Right ventricle myocardium superior (tissue), 1 donor: ENCODE data around the gene HOXA3. TPM values are rescaled to one million over a fixed set of nuclear protein-coding genes. Genes with fewer than 3 reads are reported as not detected.

Source experiments
- ATAC-seq: fragments of 200-7000 bp; cut with Tn5 transposase; one replicate; pipeline ENCODE4 v1.9.1; 2020; ENCODE audit warnings: mild to moderate bottlenecking; ENCODE audit not compliant: poor library complexity
- DNase-seq: peaks from one replicate; pipeline ENCODE4 v3.0.0-alpha.2; 2020
- intact Hi-C: fragments of 100-400 bp; cut with DNase I; formaldehyde crosslinking; loops from one replicate; pipeline ENCODE4 v1.11.2; 2022
- total RNA-seq: library from RNA; stranded (reverse); fragmentation: NEBNext Ultra II Directional; extraction: Animal tissue kit (Norgen Biotek cat#: 25700); gene quantifications from one replicate; pipeline ENCODE4 v1.2.1, GENCODE V29; 2021
- donor health status: DM: no; HTN: yes; CAD: no; lungs with severe emphysema.

HOXA3 gene
- total RNA-seq, 1 donor from 2014 or later, result 0.35 TPM

DNA sequence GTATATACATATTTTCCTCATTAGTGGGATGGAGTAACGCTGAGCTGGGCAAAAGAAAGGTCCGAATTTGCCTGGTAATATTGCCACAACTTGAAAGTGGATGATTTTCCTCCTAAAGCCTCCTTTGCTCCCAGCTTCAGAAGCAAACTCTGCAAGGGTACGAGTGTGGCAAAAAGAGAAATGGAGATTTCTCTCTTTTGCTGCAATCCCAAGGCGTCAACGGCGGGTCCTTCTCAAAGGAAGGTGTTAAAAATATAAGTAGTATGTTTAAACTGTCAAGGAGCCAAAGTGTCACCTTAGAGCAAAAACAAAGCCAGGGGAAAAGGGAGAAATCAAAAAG is 37.5 kb downstream of the HOXA3 start:
- ATAC-seq (no peak), DNase-seq (no peak)
- intact Hi-C loops, result no loop called here

DNA sequence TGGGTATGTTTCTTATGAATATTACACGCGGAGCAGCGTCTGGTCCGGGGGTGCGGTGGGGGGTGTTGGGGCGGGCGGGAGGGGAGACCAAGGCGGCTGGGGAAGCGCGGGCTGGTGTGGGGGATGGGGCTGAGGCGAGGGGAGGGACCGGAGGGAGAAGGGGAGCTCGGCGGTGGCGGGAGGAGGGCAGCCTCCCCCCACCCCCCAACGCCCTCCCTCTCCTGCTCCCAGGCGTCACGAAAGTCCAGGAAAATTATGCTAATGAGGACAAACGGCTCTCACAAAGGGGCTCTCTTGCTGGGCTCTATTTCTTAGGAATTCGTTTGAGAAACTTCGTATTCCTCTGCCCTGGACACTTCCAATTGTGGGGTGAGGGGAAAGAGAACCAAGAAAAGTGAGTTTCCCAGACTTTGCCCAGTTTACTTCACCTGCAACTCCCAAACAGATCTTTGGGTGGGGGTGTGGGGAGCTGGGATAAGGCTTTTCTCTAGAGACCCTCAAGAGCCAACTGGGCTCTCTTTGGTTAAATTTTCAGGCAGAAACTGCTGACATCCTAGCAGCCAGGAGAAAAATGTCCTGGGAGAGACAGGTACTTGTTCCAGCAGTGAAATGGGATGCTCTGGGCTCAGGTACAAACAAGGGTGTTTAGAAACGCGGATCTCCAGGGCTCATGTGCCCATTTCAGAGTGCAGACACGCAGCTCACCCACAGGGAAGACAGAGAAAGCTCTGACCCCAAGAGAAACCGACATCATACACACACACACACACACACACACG is 38.2 kb downstream of the HOXA3 start:
- no peak for DNase-seq
- no peak for ATAC-seq
- intact Hi-C loops, result no loop called here

GRCh38 chr7:27112955-27113949 is 39.1 kb downstream of the HOXA3 start:
- ATAC-seq, result peak; percentile 18
- intact Hi-C loops, result no loop called here
- no peak for DNase-seq

- DNase-seq, result no peak
- no peak for ATAC-seq
- intact Hi-C loops, result no loop called here
Observed at GRCh38 chr7:27112361-27112760, 40.0 kb downstream of the HOXA3 start.

GRCh38 chr7:27111751-27112277 is 40.6 kb downstream of the HOXA3 start:
- no peak for DNase-seq
- ATAC-seq, result no peak
- intact Hi-C loops, result no loop called here

- DNase-seq (no peak), ATAC-seq (no peak)
- intact Hi-C loops, result no loop called here
Observed at GRCh38 chr7:27111042-27111750, 41.2 kb downstream of the HOXA3 start.

DNA sequence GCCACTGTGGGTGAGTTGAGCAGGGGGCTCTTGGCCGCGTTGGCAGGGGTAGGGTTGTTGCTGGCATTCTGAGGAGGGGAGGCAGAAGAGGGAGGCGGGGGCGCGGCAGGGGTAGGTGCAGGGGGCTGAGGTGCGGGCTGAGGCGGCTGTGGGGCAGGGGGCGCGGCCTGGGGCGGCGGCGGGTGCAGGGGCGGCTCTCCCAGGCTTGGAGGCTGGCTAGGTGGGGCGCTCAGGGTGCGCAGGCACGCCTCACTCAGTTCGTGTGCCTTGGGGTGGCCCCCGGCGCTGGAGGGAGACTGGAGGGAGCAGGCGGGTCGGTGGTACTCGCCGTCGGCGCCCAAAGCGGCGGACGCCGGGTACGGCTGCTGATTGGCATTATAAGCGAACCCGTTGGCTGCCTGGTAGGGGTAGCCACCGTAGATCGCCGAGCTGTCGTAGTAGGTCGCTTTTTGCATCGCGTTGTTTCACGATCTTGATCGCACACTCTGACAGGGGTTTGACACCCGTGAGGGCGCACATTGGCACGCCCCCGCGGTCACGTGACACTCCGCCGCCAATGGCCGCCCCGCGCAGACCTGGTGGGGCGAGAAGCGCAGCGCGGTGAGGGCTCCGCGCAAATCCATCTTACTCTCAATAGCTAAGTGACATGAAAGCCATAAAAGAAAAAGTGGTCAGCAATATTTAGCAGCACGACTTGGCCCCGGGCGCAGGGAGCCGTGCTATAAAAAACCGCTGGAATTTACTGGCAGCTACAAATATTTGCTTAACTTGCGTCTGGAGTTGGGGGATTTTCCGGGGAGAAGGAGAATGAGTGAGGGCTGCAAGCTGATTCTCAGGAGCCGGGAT is 42.0 kb downstream of the HOXA3 start:
- no peak for ATAC-seq
- intact Hi-C loops, result no loop called here
- DNase-seq, result no peak

GRCh38 chr7:27109466-27110185 is 42.8 kb downstream of the HOXA3 start:
- no peak for ATAC-seq
- intact Hi-C loops, result no loop called here
- DNase-seq, result no peak

DNA sequence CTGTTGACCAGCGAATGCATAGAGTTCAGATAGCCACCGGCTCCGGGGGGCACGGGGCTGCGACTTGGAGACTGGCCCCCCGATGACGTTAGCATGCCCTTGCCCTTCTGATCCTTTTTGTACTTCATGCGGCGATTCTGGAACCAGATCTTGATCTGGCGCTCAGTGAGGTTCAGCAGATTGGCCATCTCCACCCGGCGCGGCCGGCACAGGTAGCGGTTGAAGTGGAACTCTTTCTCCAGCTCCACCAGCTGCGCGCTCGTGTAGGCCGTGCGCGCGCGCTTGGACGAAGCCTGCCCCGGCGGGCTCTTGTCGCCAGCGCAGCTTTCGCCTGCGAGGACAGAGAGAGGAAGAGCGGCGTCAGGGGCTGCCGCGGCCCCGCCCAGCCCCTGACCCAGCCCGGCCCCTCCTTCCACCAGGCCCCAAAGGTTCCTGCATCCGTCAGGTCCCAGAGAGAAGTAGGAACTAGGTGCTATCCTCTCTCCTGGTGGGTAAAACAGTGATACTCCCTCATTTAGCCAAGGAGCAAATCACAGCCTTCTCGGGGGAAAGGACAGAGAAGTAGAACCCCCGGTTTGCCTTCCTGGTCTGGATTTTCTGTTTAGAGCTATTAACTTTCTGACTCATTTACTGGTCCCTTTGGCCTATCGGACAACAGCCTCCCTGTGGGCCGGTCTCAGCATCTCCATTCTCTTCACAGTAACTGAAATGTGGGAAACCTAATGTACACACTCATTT is 43.8 kb downstream of the HOXA3 start:
- intact Hi-C loops, result no loop called here
- DNase-seq (no peak), ATAC-seq (peak; percentile 57)

GRCh38 chr7:27107391-27108381 is 44.7 kb downstream of the HOXA3 start:
- ATAC-seq (no peak), DNase-seq (no peak)
- intact Hi-C loops, result no loop called here

DNA sequence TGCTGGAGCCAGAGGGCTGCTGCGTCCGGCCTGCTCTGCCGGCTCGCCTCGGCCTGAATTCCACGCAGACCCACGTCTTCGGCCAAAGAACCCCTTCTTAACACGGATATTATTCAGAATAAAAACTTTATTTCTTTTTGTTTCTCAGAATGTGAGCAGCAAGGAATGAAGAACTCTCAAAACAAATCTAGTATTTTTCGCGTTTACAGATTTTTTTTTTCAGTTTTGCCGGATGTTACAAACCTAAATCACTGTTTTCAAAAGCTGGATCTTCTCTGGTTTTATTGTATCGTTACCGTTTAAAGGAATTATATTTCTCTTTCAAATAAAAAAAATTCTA is 45.5 kb downstream of the HOXA3 start:
- no peak for DNase-seq
- intact Hi-C loops, result no loop called here

GRCh38 chr7:27106181-27106900 is 46.0 kb downstream of the HOXA3 start:
- intact Hi-C loops, result no loop called here
- ATAC-seq, result no peak
- no peak for DNase-seq

More for the DNA sequence above, 45.5 kb downstream of the HOXA3 start:
- ATAC-seq, result no peak

- no peak for ATAC-seq
- DNase-seq, result no peak
- intact Hi-C loops, result no loop called here
Observed at GRCh38 chr7:27105301-27106031, 46.9 kb downstream of the HOXA3 start.

DNA sequence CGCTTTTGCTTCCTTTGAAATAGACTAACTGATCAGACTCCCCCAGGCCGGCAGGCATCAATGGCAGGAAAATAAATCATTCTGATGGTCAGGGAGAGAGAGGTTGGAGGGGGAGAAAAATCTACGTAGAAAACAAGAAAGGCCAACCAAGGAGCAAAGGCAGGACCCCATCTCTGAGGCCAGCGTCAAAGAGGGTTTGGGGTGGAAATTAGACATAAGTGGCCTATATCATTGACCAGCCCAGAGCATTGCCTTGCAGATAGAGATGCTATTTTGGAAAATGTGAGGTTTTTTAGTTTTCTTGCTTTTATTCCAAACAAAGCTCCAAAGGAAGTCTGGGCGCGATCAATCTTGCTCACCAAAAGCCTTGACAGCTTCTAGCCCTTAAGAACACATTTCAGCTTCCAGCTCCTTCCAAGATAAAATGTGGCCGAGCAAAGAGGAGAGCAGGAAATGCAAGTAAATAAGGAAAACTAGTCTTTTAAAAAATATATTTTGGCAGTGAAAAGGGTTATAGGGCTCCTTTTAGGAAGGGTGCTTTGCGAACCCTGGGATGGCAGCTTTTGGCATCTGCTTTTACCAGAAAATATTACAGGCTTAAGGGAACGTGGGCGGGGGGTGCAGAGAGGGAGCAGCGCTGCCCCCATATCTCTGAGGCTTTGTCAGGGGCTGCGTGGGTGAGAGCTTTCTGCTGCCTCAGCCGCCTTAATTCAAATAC is 47.9 kb downstream of the HOXA3 start:
- intact Hi-C loops, result no loop called here
- ATAC-seq, result no peak
- DNase-seq, result no peak
